H9 (cell line): Measurements from ENCODE around the gene ATAD3B. TPM values are rescaled to one million over a fixed set of nuclear protein-coding genes. Genes with fewer than 3 reads are reported as not detected.
"Not testable (repeated sequence)": the region's sequence is repeated elsewhere in the genome, so short reads cannot be mapped to it uniquely, and the experiment has no call there.

Source experiments
- DNase-seq: peaks from one replicate; pipeline ENCODE4 v3.0.0-alpha.2; 2017
- H2AFZ ChIP-seq: one replicate; pipeline ENCODE4 v1.6.1; 2013; ENCODE audit warnings: mild to moderate bottlenecking, low read length, control low read depth, moderate library complexity
- H2AK5ac ChIP-seq: 2 replicates; pipeline ENCODE4 v1.6.1; 2013; ENCODE audit warnings: low read length, control low read depth, mixed read lengths; ENCODE audit not compliant: insufficient read length
- H2BK120ac ChIP-seq: one replicate; pipeline ENCODE4 v1.6.1; 2013; ENCODE audit warnings: low read depth, mild to moderate bottlenecking, low read length, control low read depth, inconsistent platforms; ENCODE audit not compliant: poor library complexity, severe bottlenecking
- H2BK12ac ChIP-seq: 2 replicates; pipeline ENCODE4 v1.6.1; 2013; ENCODE audit warnings: low read length, control low read depth, mixed read lengths, low read depth; ENCODE audit not compliant: insufficient read length
- H2BK15ac ChIP-seq: 2 replicates; pipeline ENCODE4 v1.6.1; 2013; ENCODE audit warnings: low read depth, low read length, control low read depth
- H2BK20ac ChIP-seq: one replicate; pipeline ENCODE4 v1.6.1; 2013; ENCODE audit warnings: low read depth, mild to moderate bottlenecking, low read length, control low read depth, inconsistent platforms; ENCODE audit not compliant: poor library complexity, severe bottlenecking
- H2BK5ac ChIP-seq: 2 replicates; pipeline ENCODE4 v1.6.1; 2013; ENCODE audit warnings: low read length, control low read depth, mixed read lengths; ENCODE audit not compliant: insufficient read length
- H3K14ac ChIP-seq: 2 replicates; pipeline ENCODE4 v1.6.1; 2013; ENCODE audit warnings: low read length, control low read depth; ENCODE audit not compliant: insufficient read depth
- H3K18ac ChIP-seq: 2 replicates; pipeline ENCODE4 v1.6.1; 2013; ENCODE audit warnings: low read depth, mild to moderate bottlenecking, mixed read lengths, low read length, control low read depth; ENCODE audit not compliant: insufficient read length
- H3K23ac ChIP-seq: 2 replicates; pipeline ENCODE4 v1.6.1; 2013; ENCODE audit warnings: low read length, control low read depth, mixed read lengths, low read depth; ENCODE audit not compliant: insufficient read length
- H3K23me2 ChIP-seq: 2 replicates; pipeline ENCODE4 v1.6.1; 2013; ENCODE audit warnings: low read depth, mild to moderate bottlenecking, mixed read lengths, low read length, control low read depth; ENCODE audit not compliant: insufficient read length, poor library complexity, severe bottlenecking
- H3K27ac ChIP-seq: 2 replicates; pipeline ENCODE4 v1.5.1; 2013; ENCODE audit warnings: low read length, control low read depth, mixed read lengths, low read depth; ENCODE audit not compliant: insufficient read length
- H3K27me3 ChIP-seq: 2 replicates; pipeline ENCODE4 v1.6.1; 2013; ENCODE audit warnings: low read length, control low read depth, inconsistent platforms; ENCODE audit not compliant: insufficient read depth
- H3K4ac ChIP-seq: 2 replicates; pipeline ENCODE4 v1.6.1; 2013; ENCODE audit warnings: low read depth, mild to moderate bottlenecking, control low read depth, inconsistent platforms, low read length, moderate library complexity
- H3K4me1 ChIP-seq: 2 replicates; pipeline ENCODE4 v1.6.1; 2013; ENCODE audit warnings: low read length, control low read depth, inconsistent platforms; ENCODE audit not compliant: insufficient read depth
- H3K4me2 ChIP-seq: 2 replicates; pipeline ENCODE4 v1.6.1; 2013; ENCODE audit warnings: low read length, control low read depth, mixed read lengths; ENCODE audit not compliant: insufficient read length, insufficient read depth
- H3K56ac ChIP-seq: 2 replicates; pipeline ENCODE4 v1.6.1; 2013; ENCODE audit warnings: low read depth, mild to moderate bottlenecking, mixed read lengths, low read length, control low read depth; ENCODE audit not compliant: insufficient read length
- H3K79me1 ChIP-seq: 2 replicates; pipeline ENCODE4 v1.6.1; 2013; ENCODE audit warnings: low read depth, mild to moderate bottlenecking, moderate library complexity, low read length, control low read depth, inconsistent platforms; ENCODE audit not compliant: insufficient read depth, poor library complexity, severe bottlenecking
- H3K79me2 ChIP-seq: 2 replicates; pipeline ENCODE4 v1.6.1; 2013; ENCODE audit warnings: low read length, control low read depth, inconsistent platforms; ENCODE audit not compliant: insufficient read depth
- H3K9ac ChIP-seq: 2 replicates; pipeline ENCODE4 v1.6.1; 2013; ENCODE audit warnings: low read length, control low read depth, mixed read lengths; ENCODE audit not compliant: insufficient read length; ENCODE audit errors: extremely low read depth
- H3K9me3 ChIP-seq: one replicate; pipeline ENCODE4 v1.6.1; 2013; ENCODE audit warnings: low read depth, low read length, inconsistent platforms; ENCODE audit not compliant: control insufficient read depth
- H3T11ph ChIP-seq: one replicate; pipeline ENCODE4 v1.6.1; 2013; ENCODE audit warnings: mild to moderate bottlenecking, low read length, control low read depth, inconsistent platforms
- H4K20me1 ChIP-seq: one replicate; pipeline ENCODE4 v1.6.1; 2013; ENCODE audit not compliant: control insufficient read depth, insufficient read length, insufficient read depth
- H4K5ac ChIP-seq: 2 replicates; pipeline ENCODE4 v1.6.1; 2013; ENCODE audit warnings: low read depth, mild to moderate bottlenecking, mixed read lengths, low read length, control low read depth; ENCODE audit not compliant: insufficient read length
- H4K8ac ChIP-seq: replicated peaks from 2 replicates; pipeline ENCODE4 v1.6.1; 2013; ENCODE audit warnings: low read length, control low read depth, mixed read lengths, low read depth; ENCODE audit not compliant: insufficient read length
- H4K91ac ChIP-seq: 2 replicates; pipeline ENCODE4 v1.6.1; 2013; ENCODE audit warnings: low read depth, mild to moderate bottlenecking, moderate library complexity, mixed read lengths, low read length, control low read depth; ENCODE audit not compliant: insufficient read length
- H3K27ac Mint-ChIP-seq, 3 experiments: 2 replicates in 2 of 3; 3 replicates in 1 of 3; pipeline ENCODE4 v1.8.0; 2020 to 2021; ENCODE audit warnings: mixed read lengths in 3 of 3, mild to moderate bottlenecking in 1 of 3, moderate library complexity in 1 of 3
- H3K27me3 Mint-ChIP-seq: 2 replicates; pipeline ENCODE4 v1.8.0; 2021; ENCODE audit warnings: low read depth, mild to moderate bottlenecking, moderate library complexity, mixed read lengths
- H3K36me3 Mint-ChIP-seq, 3 experiments: 2 replicates in 2 of 3; 3 replicates in 1 of 3; pipeline ENCODE4 v1.8.0; 2020 to 2021; ENCODE audit warnings: low read depth in 3 of 3, mixed read lengths in 3 of 3; ENCODE audit not compliant: insufficient read depth in 1 of 3
- H3K4me1 Mint-ChIP-seq, 2 experiments: 2 replicates each; pipeline ENCODE4 v1.8.0; 2020; ENCODE audit warnings: mixed read lengths in 2 of 2
- H3K4me3 Mint-ChIP-seq, 2 experiments: 2 replicates in 1 of 2; 3 replicates in 1 of 2; pipeline ENCODE4 v1.8.0; 2020 to 2021; ENCODE audit warnings: mild to moderate bottlenecking in 2 of 2, mixed read lengths in 2 of 2, moderate library complexity in 1 of 2
- H3K9me3 Mint-ChIP-seq, 2 experiments: 2 replicates in 1 of 2; 3 replicates in 1 of 2; pipeline ENCODE4 v1.8.0; 2020; ENCODE audit warnings: mild to moderate bottlenecking in 2 of 2, mixed read lengths in 2 of 2, moderate library complexity in 1 of 2
- WGBS: extraction: QIAGEN DNeasy Blood & Tissue Kit; methylation state at CpG from one replicate; pipeline ENCODE4 v1.1.7; 2013; ENCODE audit warnings: missing lambda C conversion rate, low lambda C conversion rate, mixed read lengths; ENCODE audit not compliant: insufficient read length; ENCODE audit errors: extremely low coverage; 5-methylcytosine and 5-hydroxymethylcytosine counted together
- total RNA-seq: library from RNA; stranded (reverse); gene quantifications from 2 replicates; pipeline ENCODE4 v1.2.1, GENCODE V29; 2021

The ATAD3B gene
- total RNA-seq, 1 experiment from 2014 or later, result 78.6 TPM

- not testable (repeated sequence) for H3K9me3 ChIP-seq, H2AK5ac ChIP-seq, H3K23ac ChIP-seq, H3K79me2 ChIP-seq, H3K9me3 Mint-ChIP-seq, H3K9ac ChIP-seq, H3K4me1 ChIP-seq, H3K27me3 ChIP-seq, H3K23me2 ChIP-seq, H3K4ac ChIP-seq, H4K8ac ChIP-seq, H3K79me1 ChIP-seq, H4K5ac ChIP-seq, DNase-seq, H3K18ac ChIP-seq, H2BK15ac ChIP-seq, H2BK120ac ChIP-seq, H3T11ph ChIP-seq, H3K27ac Mint-ChIP-seq, H2AFZ ChIP-seq, H2BK5ac ChIP-seq, H3K14ac ChIP-seq, H3K27me3 Mint-ChIP-seq, H3K4me3 Mint-ChIP-seq, H3K56ac ChIP-seq, H3K4me2 ChIP-seq, H3K27ac ChIP-seq, H2BK20ac ChIP-seq, H4K91ac ChIP-seq, H4K20me1 ChIP-seq, H3K4me1 Mint-ChIP-seq, H2BK12ac ChIP-seq
- H3K36me3 Mint-ChIP-seq, result peaks cover 24 to 39% (median 29%) of the 10 kb centered on the region in 3 experiments
- no CpG with 5 or more reads among the region's 18 CpGs for WGBS
Measured at GRCh38 chr1:1495461-1495975, 24.0 kb downstream of the ATAD3B start.
